B cell (primary cell): ENCODE data around the gene LHPP. TPM values are rescaled to one million over a fixed set of nuclear protein-coding genes. Genes with fewer than 3 reads are reported as not detected.

ENCODE experiments used
- ATAC-seq: fragments of 200-7000 bp; cut with Tn5 transposase; one replicate; pipeline ENCODE4 v1.10.0; 2021; ENCODE audit warnings: low read depth, mild to moderate bottlenecking, moderate number of reproducible peaks, moderate library complexity
- CTCF ChIA-PET: fragments of 350-600 bp; sonication (Branson Sonifier 250); formaldehyde crosslinking; loops from one replicate; lab custom pipeline; 2021; ENCODE audit warnings: antibody characterized with exemption, inconsistent platforms; lab: Charles Lee
- POLR2A ChIA-PET: fragments of 350-600 bp; sonication (Branson Sonifier 250); formaldehyde crosslinking; loops from one replicate; lab custom pipeline; 2021; ENCODE audit warnings: antibody characterized with exemption; lab: Charles Lee
- DNase-seq: peaks from one replicate; pipeline ENCODE4 v3.0.0; 2013
- H2AFZ ChIP-seq: 2 replicates; pipeline ENCODE4 v1.6.1; 2012; ENCODE audit warnings: mild to moderate bottlenecking, low read depth, low read length; ENCODE audit not compliant: insufficient read depth, poor library complexity, severe bottlenecking
- H3K27ac ChIP-seq, 2 donors: 1 replicate in 1 of 2; 2 replicates in 1 of 2; pipeline ENCODE4 v1.5.1; 2012 to 2013; ENCODE audit warnings: low read length in 2 of 2, mild to moderate bottlenecking in 2 of 2, moderate library complexity in 1 of 2
- H3K27me3 ChIP-seq, 4 experiments: fragments of 200-600 bp in 1 of 4; sonication (generic) in 1 of 4; replicated peaks in 1 of 4; 1 replicate in 2 of 4; 2 replicates in 2 of 4; pipeline versions ENCODE4 v1.6.1 to v1.7.0; 2013 to 2016; ENCODE audit warnings: low read length in 3 of 4, mild to moderate bottlenecking in 2 of 4, mixed read lengths in 1 of 4, moderate library complexity in 1 of 4; ENCODE audit not compliant: insufficient read depth in 4 of 4, control insufficient read depth in 3 of 4; ENCODE audit errors: control extremely low read depth in 1 of 4
- H3K36me3 ChIP-seq, 2 experiments: replicated peaks in 1 of 2; 1 replicate in 1 of 2; 2 replicates in 1 of 2; pipeline versions ENCODE4 v1.6.1 to v1.7.1; 2013; ENCODE audit warnings: low read length in 1 of 2; ENCODE audit not compliant: insufficient read depth in 2 of 2, control insufficient read depth in 1 of 2; ENCODE audit errors: control extremely low read depth in 1 of 2, extremely low read depth in 1 of 2
- H3K4me1 ChIP-seq, 2 donors: fragments of 200-600 bp in 1 of 2; sonication (generic) in 1 of 2; 1 replicate in 1 of 2; 2 replicates in 1 of 2; pipeline versions ENCODE4 v1.5.1 to v1.6.1; 2013 to 2017; ENCODE audit warnings: low read length in 2 of 2; ENCODE audit not compliant: control insufficient read depth in 2 of 2, insufficient read depth in 2 of 2
- H3K4me2 ChIP-seq: replicated peaks from 2 replicates; pipeline ENCODE3; 2012; ENCODE audit warnings: mild to moderate bottlenecking, low read depth, low read length; ENCODE audit not compliant: poor library complexity, severe bottlenecking
- H3K4me3 ChIP-seq, 5 experiments: fragments of 200-600 bp in 1 of 5; sonication (generic) in 1 of 5; 1 replicate in 3 of 5; 2 replicates in 2 of 5; pipeline versions ENCODE4 v1.5.1 to v1.7.0; 2011 to 2016; ENCODE audit warnings: low read length in 4 of 5, mild to moderate bottlenecking in 4 of 5, low read depth in 2 of 5, control low read depth in 1 of 5, moderate library complexity in 1 of 5; ENCODE audit not compliant: insufficient read depth in 1 of 5; ENCODE audit errors: control extremely low read depth in 1 of 5, extremely low read depth in 1 of 5
- H3K79me2 ChIP-seq: fragments of 200-600 bp; sonication (generic); one replicate; pipeline ENCODE4 v1.6.0; 2016; ENCODE audit warnings: low read length; ENCODE audit not compliant: control insufficient read depth, insufficient read depth
- H3K9ac ChIP-seq: fragments of 200-600 bp; sonication (generic); 2 replicates; pipeline ENCODE4 v1.6.1; 2017; ENCODE audit warnings: mild to moderate bottlenecking, low read length, moderate library complexity
- H3K9me3 ChIP-seq, 3 donors: one replicate each; pipeline versions ENCODE4 v1.6.1 to v1.7.1; 2013; ENCODE audit warnings: low read length in 2 of 3; ENCODE audit not compliant: control insufficient read depth in 2 of 3, insufficient read depth in 1 of 3; ENCODE audit errors: control extremely low read depth in 1 of 3
- H4K20me1 ChIP-seq: 2 replicates; pipeline ENCODE4 v1.6.0; 2012; ENCODE audit warnings: mild to moderate bottlenecking, low read length; ENCODE audit not compliant: insufficient read depth, control insufficient read depth, poor library complexity, severe bottlenecking
- H3K27ac Mint-ChIP-seq: one replicate; pipeline ENCODE4 v1.8.0; 2021; ENCODE audit warnings: mixed read lengths
- H3K27me3 Mint-ChIP-seq: one replicate; pipeline ENCODE4 v1.8.0; 2021; ENCODE audit warnings: mixed read lengths
- H3K4me1 Mint-ChIP-seq: one replicate; pipeline ENCODE4 v1.8.0; 2021; ENCODE audit warnings: mixed read lengths
- H3K4me3 Mint-ChIP-seq: one replicate; pipeline ENCODE4 v1.8.0; 2021; ENCODE audit warnings: mixed read lengths
- H3K9me3 Mint-ChIP-seq: one replicate; pipeline ENCODE4 v1.8.0; 2022; ENCODE audit warnings: mixed read lengths; ENCODE audit not compliant: insufficient read depth
- EZH2 ChIP-seq: IDR thresholded peaks from 2 replicates; pipeline ENCODE4 v1.6.1; 2012; ENCODE audit warnings: borderline replicate concordance, low read depth, mild to moderate bottlenecking, moderate library complexity, low read length; ENCODE audit not compliant: insufficient read depth, poor library complexity, severe bottlenecking
- WGBS: methylation state at CpG from one replicate; pipeline ENCODE4 v1.1.5; 2013; ENCODE audit warnings: missing lambda C conversion rate; ENCODE audit not compliant: insufficient coverage; 5-methylcytosine and 5-hydroxymethylcytosine counted together
- intact Hi-C: fragments of 100-400 bp; cut with micrococcal nuclease; formaldehyde crosslinking; loops from one replicate; pipeline ENCODE4 v1.10.0; 2022
- polyA plus RNA-seq: library from polyadenylated mRNA; depleted of rRNA; stranded (reverse); fragments of >200 nt; gene quantifications from 2 replicates; pipeline ENCODE4 v1.2.3, GENCODE V29; 2012
- total RNA-seq, 2 donors: library from RNA; stranded (reverse); fragments of 120-200 nt in 1 of 2; gene quantifications; 1 replicate in 1 of 2; 2 replicates in 1 of 2; pipeline versions ENCODE4 v1.2.3 to v1.2.4, GENCODE V29; 2013 to 2022
- TF ChIP-seq, protein P1 (sequence below): fragments of 200-600 bp; IDR thresholded peaks from one replicate; pipeline ENCODE4 v1.8.0; 2022; ENCODE audit warnings: antibody characterized with exemption, mild to moderate bottlenecking

The LHPP gene
- total and polyA plus RNA-seq, 2 donors (not counting 1 experiment from before 2014, with no cell fraction given): 60.2 to 83.5 TPM

DNA sequence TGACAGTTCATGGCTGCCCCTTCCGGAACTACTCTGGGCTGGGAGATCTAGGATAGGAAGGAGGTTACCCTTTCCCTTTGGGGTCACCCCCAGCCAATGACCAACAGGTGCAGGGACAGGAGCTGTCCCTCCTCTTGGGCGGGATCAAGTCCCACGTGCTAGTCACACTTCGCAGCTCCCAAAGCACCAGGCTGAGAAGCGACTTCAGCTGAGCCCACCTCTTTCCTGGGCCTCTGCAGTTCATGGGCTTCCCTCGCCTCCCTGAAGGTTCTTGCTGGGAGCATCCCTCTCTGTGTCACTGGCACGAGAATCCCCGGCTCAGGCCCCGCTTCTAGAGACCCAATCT is 167.0 kb downstream of the LHPP start:
- peak overlapping the region; percentile 63 for H3K4me2 ChIP-seq
- H3K4me3 Mint-ChIP-seq: peak overlapping the region; percentile 69
- peak overlapping the region; percentile 12 for H3K9ac ChIP-seq
- WGBS: 66% methylated on average over 8 of the region's 9 CpGs
- peaks cover 99 to 100% of the 10 kb centered on the region in 2 donors for H3K4me1 ChIP-seq
- TF ChIP-seq, protein P1, sequence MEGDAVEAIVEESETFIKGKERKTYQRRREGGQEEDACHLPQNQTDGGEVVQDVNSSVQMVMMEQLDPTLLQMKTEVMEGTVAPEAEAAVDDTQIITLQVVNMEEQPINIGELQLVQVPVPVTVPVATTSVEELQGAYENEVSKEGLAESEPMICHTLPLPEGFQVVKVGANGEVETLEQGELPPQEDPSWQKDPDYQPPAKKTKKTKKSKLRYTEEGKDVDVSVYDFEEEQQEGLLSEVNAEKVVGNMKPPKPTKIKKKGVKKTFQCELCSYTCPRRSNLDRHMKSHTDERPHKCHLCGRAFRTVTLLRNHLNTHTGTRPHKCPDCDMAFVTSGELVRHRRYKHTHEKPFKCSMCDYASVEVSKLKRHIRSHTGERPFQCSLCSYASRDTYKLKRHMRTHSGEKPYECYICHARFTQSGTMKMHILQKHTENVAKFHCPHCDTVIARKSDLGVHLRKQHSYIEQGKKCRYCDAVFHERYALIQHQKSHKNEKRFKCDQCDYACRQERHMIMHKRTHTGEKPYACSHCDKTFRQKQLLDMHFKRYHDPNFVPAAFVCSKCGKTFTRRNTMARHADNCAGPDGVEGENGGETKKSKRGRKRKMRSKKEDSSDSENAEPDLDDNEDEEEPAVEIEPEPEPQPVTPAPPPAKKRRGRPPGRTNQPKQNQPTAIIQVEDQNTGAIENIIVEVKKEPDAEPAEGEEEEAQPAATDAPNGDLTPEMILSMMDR: no peak
- TF ChIP-seq EZH2: no peak
- ATAC-seq (no peak), DNase-seq (no peak)
- no peaks in the 10 kb centered on the region for H3K27me3 ChIP-seq
- ChIA-PET CTCF (interaction anchor here (0.7 to 7.5 kb wide), 13 partner anchors 8 to 117 kb away, joined by 3 to 100 read pairs (median 8); no protein-coding TSS in a partner anchor), POLR2A (interaction anchor here (0.7 to 3.9 kb wide), 8 partner anchors 9 to 113 kb away, joined by 3 to 19 read pairs (median 4); no protein-coding TSS in a partner anchor)
- H3K4me1 Mint-ChIP-seq: peaks cover 93% of the 10 kb centered on the region
- H3K27ac ChIP-seq: peak overlapping the region; percentile 83 to 97
- H3K4me3 ChIP-seq: no peak overlapping the region
- no peak overlapping the region for H2AFZ ChIP-seq
- peak overlapping the region; percentile 99 for H3K27ac Mint-ChIP-seq
- H3K9me3 ChIP-seq: peaks cover 0 to 4% (median 0%) of the 10 kb centered on the region in 3 donors
- intact Hi-C loops: loop anchor here (1.0 kb wide), 1 partner anchor 13 kb away; no protein-coding TSS in a partner anchor
- H3K79me2 ChIP-seq: peaks cover 100% of the 10 kb centered on the region
- H4K20me1 ChIP-seq: peaks cover 21% of the 10 kb centered on the region
- peaks cover 0 to 32% of the 10 kb centered on the region in 2 experiments for H3K36me3 ChIP-seq
- H3K27me3 Mint-ChIP-seq: no peaks in the 10 kb centered on the region
- H3K9me3 Mint-ChIP-seq: no peaks in the 10 kb centered on the region

DNA sequence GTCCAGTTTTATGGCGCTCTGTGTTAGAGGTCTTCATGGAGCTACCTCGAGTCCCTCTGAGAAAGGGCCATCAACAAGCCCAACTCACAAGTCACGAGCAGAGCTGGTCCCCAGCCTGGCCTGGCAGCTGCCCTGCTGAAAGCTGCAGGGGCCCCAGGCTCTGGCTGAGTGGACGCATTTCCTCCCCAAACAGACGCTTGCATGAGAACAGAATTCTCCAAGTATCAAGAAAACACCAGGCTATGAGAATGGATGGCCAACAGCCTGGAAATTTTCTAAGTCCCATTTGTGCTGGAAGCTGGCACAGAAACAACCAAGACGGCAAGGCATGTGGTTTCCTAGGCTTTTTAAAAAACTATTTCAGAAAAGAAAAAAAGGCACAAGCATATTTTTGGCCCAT is 167.8 kb downstream of the LHPP start:
- Histone ChIP-seq H3K9me3 (peaks cover 0 to 6% (median 2%) of the 10 kb centered on the region in 3 donors), H3K79me2 (peaks cover 100% of the 10 kb centered on the region), H3K36me3 (peaks cover 2 to 29% of the 10 kb centered on the region in 2 experiments), H3K4me2 (peak overlapping the region; percentile 63), H3K4me1 (peaks cover 94 to 100% of the 10 kb centered on the region in 2 donors), H2AFZ (no peak overlapping the region), H4K20me1 (peaks cover 25% of the 10 kb centered on the region), H3K9ac (peak overlapping the region; percentile 12), H3K27me3 (no peaks in the 10 kb centered on the region), H3K4me3 (peak overlapping the region in 1 of 5 experiments; percentile 5), H3K27ac (peak overlapping the region; percentile 83 to 97)
- no peaks in the 10 kb centered on the region for H3K9me3 Mint-ChIP-seq
- WGBS: 23% methylated on average over 6 of the region's 6 CpGs
- peaks cover 91% of the 10 kb centered on the region for H3K4me1 Mint-ChIP-seq
- DNase-seq: peak; percentile 35
- peak overlapping the region; percentile 69 for H3K4me3 Mint-ChIP-seq
- TF ChIP-seq EZH2: no peak
- TF ChIP-seq, protein P1: no peak
- ATAC-seq: no peak
- H3K27me3 Mint-ChIP-seq: no peaks in the 10 kb centered on the region
- intact Hi-C loops: loop anchor here (1.0 kb wide), 1 partner anchor 12 kb away; no protein-coding TSS in a partner anchor
- CTCF ChIA-PET: interaction anchor here (0.7 to 7.5 kb wide), 10 partner anchors 8 to 116 kb away, joined by 3 to 100 read pairs (median 8); no protein-coding TSS in a partner anchor
- POLR2A ChIA-PET: interaction anchor here (0.7 to 1.3 kb wide), 3 partner anchors 9 to 112 kb away, joined by 3 to 5 read pairs (median 5); no protein-coding TSS in a partner anchor
- peak overlapping the region; percentile 99 for H3K27ac Mint-ChIP-seq
